GM21515 (cell line): ENCODE data around the gene ZBTB45.
A peak's percentile ranks its signal among the peaks of the same experiment; 100 is the strongest.
"Not testable (repeated sequence)": the region's sequence is repeated elsewhere in the genome, so short reads cannot be mapped to it uniquely, and the experiment has no call there.

Source experiments
- ATAC-seq: cut with Tn5 transposase; IDR thresholded peaks from one replicate; pipeline ENCODE4 v1.9.1; 2021; ENCODE audit not compliant: unreplicated experiment

The ZBTB45 gene

DNA sequence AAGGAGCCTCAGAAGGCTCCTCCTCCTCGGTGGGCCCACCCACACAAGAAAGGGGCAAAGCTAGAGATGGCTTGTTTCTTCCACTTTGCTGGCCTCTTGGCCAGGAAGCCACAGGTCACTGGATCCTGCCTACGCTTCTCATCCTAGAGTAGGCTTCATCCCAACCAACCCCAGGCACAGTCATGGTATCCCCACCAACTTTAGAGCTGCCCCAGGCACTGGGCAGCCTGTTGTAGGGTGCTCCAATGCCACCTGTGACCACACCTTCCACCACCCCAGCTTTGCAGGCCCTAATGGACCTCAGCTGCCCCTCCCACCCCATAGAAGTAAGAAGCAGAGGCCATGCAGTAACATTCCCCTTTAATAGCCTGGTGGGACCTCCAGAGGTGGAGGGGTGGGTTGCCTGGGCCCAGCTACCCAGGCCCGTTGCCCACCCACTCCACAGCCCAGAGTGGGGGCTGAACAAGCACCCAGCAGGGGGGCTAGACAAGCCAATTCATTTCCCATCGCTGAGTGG lies 35.8 kb upstream of the ZBTB45 start:
- no peak for ATAC-seq

DNA sequence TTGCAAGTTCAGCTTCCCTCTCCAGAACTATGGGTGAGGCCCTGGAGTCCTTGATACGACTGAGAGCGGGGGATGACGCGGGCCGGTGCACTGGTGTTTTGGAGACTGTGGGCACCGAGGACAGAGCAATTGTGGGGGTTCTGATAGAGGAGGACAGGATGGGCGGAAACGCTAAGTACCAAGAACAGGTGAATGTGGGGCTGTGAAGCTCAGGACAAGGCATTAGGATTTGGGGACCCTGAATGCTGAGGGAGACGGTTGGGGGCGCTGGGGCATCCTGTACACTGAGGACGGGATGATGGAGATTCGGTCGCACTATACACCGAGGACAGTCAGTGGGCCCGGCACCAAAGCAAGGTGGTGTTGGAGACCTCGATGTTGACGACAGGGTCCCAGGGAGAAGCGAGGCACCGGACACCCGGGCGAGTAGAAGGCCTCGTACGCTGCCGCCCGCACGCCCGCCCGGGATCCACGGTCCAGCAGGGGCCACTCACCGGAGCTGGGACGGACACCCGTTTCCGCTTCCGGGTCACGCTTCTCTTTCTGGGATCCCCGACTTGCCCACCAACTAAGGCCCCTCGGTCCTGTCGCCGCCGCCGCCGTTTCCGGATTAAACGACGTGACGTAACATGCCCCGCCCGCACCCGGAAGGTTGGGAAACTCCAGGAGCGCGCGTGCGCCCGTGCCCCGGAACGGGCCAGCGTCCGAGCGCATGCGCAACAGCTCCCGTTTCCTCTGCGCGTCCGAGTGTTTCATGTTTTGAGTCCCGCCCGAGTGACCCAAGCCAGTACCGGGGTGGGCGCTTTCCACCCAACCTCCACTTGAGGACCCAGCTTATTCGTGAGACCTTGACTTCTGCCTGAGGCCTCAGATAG lies 35.1 kb upstream of the ZBTB45 start, which contains the start of gene CHMP2A:
CHMP2A (minus strand) TSS at position 612 of the 875 bp plus-strand sequence. CDS start 893 bp downstream, outside the sequence.
- ATAC-seq, result peak; percentile 31

DNA sequence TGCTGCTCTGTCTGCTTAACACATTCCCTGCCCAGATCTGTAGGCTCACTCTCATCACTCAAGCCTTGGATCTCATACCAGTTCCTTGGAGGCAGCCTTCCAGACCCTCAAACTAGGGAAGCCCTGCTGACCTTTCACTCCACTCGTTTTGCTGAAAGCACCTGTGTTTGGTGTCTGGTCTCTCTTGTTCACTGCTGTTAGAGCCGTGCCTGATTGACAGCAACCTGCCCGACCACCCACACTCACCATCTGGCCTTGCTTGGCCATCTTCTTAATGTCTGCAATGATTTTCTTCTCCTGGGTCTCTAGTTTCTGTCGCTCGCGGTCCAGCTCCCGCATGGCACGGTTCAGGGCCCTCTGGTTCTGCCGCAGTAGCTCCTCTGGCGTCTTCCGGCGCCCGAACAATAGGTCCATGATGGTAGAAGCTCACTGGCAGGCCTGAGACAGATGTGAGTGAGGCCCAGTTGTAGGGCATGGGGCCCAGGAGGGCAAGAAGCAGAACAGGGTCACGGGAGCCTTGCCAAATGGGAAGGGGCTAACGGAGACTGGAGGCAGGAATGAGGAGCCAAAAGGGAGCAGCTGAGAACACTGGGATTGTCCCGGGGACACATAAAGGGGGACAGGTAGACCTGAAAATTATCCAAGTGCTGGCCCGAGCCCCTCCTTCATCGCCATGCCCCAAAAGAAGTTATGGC lies 34.3 kb upstream of the ZBTB45 start:
- no peak for ATAC-seq

DNA sequence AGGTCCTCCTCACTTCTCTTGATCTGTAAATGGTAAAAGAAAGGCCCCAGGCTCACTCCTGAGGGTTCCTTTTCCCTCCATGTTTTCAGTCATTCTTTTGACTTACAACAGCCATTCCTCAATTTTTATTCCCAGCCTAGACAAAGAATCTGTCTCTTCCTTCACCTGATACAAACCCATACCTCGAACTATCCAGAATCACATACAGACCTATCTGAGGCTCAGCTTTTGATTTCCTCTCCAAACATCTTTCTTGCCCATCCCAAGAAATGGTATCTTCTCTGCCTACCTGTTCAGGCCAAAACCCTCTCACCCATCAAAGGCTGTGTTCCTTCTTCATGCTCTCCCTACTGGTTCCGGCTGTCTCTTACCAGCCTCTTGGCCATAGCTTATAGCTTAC lies 33.0 kb upstream of the ZBTB45 start:
- no peak for ATAC-seq

DNA sequence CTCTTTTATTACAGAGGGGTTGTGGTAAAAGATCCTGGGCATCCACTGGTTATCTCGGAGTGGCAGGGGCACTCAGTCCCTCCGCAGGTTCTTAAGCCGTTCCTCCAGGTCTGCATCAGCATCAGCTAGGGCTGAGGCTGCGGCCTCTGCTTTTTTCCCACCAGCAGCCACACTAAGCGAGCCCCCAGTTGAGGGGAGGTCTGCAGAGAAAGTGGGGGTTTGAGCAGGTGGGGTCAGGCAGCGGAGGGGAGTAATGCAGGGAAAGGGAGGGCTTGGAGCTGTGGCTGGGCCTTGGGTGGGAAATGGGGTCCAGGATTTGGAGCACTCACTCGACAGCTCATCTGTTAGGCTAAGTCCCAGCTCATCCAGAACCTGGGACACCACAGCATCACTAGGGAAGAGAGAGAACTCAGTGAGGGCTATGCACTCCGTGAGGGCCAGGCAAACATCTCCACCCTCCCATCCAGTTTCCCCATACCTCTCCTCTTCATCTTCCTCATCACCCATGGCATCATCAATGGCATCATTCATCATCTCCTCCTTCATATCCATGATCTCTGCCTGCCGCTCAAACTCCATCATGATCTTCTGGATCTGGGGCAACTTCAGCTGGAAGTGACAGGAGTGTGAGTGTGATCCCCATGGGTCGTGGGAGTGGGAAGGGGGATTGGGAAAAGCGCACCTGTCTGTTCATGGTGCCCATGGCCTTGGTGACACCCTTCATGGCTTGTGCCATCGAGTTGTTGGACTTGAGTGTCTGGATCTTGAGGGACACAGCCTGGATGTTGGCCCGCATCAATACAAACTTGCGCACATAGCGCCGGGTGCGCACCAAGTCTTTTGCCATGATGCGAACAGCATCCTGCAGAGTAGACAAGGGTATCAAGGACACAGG lies 32.2 kb upstream of the ZBTB45 start:
- ATAC-seq, result no peak

DNA sequence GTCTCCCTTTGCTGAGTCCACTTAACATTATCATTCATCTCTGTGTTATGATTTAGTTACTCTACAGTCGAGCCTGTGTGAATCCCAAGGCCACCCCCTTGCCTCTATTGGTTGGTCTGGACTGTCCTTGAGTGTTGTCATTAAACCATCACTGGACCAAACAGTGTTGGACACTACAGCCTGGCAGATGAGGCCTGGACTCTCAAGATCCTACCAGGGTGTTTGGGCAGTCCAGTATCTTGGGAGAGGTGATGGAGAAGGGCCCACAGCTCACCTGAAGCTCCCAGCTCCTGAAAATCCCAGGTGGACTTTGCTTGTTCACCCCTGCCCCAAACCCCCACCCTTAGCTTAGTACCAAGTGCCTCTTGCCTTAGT lies 31.5 kb upstream of the ZBTB45 start:
- ATAC-seq, result no peak

DNA sequence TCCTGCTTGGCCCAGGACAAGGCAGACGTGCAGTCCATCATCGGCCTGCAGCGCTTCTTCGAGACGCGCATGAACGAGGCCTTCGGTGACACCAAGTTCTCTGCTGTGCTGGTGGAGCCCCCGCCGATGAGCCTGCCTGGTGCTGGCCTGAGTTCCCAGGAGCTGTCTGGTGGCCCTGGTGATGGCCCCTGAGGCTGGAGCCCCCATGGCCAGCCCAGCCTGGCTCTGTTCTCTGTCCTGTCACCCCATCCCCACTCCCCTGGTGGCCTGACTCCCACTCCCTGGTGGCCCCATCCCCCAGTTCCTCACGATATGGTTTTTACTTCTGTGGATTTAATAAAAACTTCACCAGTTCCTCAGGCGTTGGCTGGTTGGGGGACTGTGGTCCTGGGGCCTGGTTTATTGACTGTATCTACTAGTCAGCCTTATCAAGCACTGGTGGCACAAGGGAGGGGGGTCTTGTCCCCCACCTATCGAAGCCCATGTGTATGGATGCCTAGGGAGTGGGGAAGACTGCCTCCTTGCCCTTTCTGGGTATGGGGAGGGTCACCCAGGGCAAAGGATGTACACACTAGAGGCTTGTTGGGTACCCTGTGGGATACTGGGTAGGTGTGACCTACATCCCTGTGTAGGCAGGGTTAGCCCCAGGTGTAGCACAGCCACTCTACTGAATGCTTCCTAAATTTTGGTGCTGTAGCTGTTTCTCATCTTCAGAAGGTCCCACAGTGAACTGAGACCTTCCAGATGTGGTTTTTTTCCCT lies 30.9 kb upstream of the ZBTB45 start:
- ATAC-seq, result no peak

DNA sequence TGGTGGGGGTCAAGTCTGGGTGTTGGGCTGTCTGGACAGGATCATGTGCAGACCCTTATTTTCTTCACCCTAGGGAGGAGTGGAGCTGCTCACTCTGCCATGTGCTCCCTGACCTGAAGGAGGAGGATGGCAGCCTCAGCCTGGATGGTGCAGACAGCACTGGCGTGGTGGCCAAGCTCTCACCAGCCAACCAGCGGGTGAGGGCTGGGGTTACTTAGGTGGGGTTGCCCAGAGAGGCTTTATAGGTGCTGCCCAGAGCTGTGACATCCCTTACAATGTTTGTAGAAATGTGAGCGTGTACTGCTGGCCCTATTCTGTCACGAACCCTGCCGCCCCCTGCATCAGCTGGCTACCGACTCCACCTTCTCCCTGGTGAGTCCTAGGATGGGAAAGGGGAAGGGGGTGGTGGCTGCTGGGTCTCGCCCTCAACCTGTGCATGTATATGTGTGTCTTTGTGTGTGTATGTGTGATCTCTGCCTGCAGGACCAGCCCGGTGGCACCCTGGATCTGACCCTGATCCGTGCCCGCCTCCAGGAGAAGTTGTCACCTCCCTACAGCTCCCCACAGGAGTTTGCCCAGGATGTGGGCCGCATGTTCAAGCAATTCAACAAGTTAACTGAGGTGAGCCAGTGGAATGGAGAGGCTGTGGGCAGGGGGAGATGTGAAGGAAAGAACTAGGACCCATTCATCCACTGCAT lies 30.2 kb upstream of the ZBTB45 start:
- ATAC-seq, result no peak

DNA sequence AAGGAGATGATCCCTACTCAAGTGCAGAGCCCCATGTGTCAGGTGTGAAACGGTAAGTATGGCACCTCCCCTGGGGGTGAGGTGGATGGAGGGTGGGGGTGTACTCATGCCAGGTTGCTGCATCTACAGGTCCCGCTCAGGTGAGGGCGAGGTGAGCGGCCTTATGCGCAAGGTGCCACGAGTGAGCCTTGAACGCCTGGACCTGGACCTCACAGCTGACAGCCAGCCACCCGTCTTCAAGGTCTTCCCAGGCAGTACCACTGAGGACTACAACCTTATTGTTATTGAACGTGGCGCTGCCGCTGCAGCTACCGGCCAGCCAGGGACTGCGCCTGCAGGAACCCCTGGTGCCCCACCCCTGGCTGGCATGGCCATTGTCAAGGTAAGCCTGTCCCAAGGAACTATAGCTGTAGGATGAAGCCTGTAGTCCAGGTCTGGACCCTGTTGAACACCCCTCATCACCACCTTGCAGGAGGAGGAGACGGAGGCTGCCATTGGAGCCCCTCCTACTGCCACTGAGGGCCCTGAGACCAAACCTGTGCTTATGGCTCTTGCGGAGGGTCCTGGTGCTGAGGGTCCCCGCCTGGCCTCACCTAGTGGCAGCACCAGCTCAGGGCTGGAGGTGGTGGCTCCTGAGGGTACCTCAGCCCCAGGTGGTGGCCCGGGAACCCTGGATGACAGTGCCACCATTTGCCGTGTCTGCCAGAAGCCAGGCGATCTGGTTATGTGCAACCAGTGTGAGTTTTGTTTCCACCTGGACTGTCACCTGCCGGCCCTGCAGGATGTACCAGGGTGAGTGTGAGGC lies 29.5 kb upstream of the ZBTB45 start:
- no peak for ATAC-seq

DNA sequence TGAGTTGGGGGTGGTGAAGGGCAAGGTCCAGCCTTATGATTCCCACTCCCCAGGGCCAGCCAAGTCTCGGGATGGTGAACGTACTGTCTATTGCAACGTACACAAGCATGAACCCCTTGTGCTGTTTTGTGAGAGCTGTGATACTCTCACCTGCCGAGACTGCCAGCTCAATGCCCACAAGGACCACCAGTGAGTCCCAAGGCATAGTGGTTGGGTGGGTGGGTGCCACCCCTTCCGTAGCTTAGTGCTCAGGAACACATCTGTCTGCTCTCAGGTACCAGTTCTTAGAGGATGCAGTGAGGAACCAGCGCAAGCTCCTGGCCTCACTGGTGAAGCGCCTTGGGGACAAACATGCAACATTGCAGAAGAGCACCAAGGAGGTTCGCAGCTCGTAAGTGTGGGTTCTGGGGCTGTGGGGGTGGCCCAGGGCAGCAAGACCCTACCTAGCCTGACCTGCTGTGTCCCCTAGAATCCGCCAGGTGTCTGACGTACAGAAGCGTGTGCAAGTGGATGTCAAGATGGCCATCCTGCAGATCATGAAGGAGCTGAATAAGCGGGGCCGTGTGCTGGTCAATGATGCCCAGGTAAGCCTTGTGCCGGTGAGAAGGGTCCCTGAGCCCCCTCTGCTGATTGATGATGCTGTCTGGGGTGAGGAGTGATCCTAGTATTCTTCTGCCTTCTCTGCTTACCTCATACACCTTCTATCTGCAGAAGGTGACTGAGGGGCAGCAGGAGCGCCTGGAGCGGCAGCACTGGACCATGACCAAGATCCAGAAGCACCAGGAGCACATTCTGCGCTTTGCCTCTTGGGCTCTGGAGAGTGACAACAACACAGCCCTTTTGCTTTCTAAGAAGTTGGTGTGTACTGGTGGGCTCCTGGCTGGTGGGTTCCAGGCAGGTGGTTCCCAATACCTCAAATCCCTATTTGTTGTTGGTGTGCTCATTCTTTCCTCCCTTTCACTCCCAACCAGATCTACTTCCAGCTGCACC lies 28.0 kb upstream of the ZBTB45 start:
- no peak for ATAC-seq

DNA sequence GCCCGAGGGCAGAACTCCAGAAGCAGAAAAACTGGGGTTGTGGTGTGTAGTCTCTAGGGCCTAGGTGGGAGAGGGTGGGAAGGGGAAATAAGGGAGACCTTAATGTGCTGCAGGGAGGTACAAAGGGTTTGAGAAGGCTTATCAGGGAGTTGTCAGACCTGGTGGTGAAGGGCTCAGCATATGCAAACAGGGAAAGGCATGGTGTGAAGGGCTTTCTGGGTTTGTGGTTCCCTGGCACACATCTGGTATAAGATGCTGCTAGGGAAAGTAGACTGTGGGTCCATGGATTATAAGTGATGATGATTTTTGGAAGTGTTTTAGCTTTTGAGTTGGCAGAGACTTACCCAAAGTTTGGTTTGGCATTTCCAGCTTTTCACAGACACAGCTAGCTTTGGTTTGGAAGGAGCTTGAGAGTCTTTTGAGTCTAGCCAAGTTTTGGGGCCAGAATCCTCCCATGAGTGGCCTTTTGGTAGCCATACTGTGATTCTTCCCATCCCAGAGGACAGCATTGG lies 26.5 kb upstream of the ZBTB45 start:
- no peak for ATAC-seq

DNA sequence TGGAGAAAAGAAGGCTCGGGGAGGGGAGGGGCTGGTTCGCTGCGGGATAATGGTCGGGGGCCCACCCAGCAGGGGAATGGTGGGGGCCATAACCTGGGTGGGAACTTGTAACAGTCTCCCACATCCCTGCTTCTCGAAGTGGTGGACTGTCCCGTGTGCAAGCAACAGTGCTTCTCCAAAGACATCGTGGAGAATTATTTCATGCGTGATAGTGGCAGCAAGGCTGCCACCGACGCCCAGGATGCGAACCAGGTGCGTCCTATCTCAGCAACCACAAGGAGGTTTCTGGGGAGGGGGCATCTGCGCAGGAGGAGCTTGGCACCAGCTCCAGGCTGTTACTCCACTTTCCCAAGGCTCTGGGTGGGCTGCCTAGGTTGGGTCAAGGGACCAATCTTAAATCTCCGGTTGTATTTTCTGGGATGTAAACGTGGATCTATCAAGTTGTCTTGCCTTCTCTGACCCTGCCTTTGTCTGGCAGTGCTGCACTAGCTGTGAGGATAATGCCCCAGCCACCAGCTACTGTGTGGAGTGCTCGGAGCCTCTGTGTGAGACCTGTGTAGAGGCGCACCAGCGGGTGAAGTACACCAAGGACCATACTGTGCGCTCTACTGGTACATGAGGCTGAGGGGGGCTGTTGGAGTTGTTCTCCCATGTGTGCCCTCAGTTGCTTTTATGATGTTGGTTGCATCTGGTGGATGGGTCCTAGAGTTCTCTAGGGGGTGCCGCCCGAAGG lies 25.8 kb upstream of the ZBTB45 start:
- no peak for ATAC-seq

DNA sequence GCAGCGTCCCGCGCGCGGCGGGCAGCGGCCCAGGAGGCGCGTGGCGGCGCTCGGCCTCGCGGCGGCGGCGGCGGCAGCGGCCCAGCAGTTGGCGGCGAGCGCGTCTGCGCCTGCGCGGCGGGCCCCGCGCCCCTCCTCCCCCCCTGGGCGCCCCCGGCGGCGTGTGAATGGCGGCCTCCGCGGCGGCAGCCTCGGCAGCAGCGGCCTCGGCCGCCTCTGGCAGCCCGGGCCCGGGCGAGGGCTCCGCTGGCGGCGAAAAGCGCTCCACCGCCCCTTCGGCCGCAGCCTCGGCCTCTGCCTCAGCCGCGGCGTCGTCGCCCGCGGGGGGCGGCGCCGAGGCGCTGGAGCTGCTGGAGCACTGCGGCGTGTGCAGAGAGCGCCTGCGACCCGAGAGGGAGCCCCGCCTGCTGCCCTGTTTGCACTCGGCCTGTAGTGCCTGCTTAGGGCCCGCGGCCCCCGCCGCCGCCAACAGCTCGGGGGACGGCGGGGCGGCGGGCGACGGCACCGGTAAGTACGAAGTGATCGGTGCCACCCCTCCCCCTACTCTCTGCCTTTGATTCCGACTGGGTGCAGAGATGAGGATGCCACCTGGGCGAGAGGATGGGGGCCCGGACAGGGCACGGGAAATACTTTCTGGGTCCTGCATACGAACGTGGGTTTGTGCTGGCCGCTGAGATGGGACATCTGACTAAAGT lies 25.1 kb upstream of the ZBTB45 start:
- peak; percentile 43 for ATAC-seq

DNA sequence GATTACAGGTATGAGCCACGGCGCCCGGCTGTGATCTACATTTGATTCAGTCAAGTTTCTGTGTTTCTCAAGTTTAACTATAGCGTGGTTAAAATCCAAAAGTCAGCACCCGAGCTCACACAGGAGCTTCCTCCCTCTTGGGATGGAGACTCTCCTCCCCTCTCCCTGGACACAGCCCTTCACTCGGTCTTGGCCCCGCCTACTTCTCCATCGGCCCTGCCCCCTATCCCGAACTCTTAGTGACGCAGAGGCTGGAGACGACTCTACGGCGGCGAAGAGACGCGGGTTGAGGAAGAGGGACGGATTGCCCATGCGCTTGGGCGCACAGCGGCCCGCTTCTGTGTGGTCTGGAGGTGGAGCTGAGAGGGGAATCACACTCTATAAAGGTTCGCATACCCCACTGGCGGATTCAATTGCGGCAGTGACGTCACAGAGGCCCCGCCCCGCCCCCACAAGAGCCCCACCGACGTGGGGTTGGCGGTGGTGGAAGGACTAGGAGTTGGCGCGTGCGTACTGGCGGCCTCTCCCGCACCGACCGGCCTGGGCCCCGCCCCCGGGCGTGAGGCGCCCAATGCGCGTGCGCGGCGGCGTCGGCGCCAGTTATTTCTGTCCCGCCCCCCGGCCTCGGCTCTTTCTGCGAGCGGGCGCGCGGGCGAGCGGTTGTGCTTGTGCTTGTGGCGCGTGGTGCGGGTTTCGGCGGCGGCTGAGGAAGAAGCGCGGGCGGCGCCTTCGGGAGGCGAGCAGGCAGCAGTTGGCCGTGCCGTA lies 24.4 kb upstream of the ZBTB45 start, which contains the start of gene TRIM28:
TRIM28 (plus strand) TSS at position 239 of the 765 bp plus-strand sequence. CDS start 694 bp downstream, outside the sequence.
- ATAC-seq, result peak; percentile 79

DNA sequence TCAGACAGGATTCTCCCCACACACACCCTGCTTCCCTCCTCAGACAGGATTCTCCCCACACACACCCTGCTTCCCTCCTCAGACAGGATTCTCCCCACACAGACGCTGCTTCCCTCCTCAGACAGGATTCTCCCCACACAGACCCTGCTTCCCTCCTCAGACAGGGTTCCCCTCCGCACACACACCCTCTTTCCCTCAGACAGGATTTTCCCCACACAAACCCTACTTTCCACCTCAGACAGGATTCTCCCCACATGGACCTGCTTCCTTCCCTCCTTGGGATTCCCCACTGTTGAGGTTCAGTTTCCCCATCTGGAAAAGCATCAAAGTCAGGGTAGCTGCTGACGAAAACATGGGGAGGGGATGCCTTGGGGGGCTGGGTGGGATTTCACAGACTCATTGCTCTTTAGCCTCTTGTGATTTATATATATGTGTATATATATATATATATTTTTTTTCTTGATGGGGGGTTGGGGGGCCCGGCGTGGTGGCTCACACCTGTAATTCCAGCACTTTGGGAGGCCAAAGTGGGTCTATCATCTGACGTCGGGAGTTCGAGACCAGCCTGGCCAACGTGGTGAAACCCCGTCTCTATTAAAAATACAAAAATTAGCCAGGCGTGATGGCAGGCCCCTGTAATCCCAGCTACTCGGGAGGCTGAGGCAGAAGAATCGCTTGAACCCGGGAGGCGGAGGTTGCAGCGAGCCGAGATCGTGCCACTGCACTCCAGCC lies 23.2 kb upstream of the ZBTB45 start:
- ATAC-seq, result not testable (repeated sequence)
